ENCODE data around the gene PLEKHG4B.

DNA sequence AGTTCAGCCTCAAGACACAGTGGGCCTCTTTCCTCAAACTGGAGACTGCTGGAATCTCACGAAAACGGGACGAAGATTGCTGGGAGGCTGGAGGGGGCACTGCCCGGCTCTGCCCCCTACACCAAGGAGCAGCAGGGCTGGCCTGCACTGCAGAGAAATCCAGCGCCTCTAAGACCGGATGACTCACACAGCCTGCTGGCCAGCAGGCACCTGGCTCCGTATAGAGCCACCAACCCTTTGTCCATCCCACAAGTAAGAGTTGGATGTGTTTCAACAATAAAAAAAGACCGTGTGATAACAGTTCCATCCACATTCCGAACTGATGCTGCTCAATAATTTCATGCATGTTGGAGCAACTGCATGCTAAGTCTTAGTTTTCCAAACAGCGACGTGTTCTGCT is 114.4 kb downstream of the PLEKHG4B start:
- TF ChIP-seq POLR2AphosphoS5 (IDR thresholded peaks at IDR 0.05; ENCODE audit: low read depth, low read length) (no peak), ZNF274 (IDR thresholded peaks at IDR 0.05; ENCODE audit: low read depth, low read length) (no peak), EZH2 (IDR thresholded peaks at IDR 0.05) (no peak), POLR2A (IDR thresholded peaks at IDR 0.05; ENCODE audit: borderline replicate concordance, extremely low read depth, insufficient read depth, insufficient read length) (no peak), SIN3A (IDR thresholded peaks at IDR 0.05; ENCODE audit: low read depth) (no peak), EZH2phosphoT487 (IDR thresholded peaks at IDR 0.05; ENCODE audit: borderline replicate concordance) (no peak), JUND (IDR thresholded peaks at IDR 0.05) (no peak), SP1 (IDR thresholded peaks at IDR 0.05; ENCODE audit: low read depth) (no peak), TCF7L2 (IDR thresholded peaks at IDR 0.05; ENCODE audit: borderline replicate concordance, extremely low read depth, insufficient read depth, insufficient read length) (no peak)
- TF ChIP-seq, protein P1, sequence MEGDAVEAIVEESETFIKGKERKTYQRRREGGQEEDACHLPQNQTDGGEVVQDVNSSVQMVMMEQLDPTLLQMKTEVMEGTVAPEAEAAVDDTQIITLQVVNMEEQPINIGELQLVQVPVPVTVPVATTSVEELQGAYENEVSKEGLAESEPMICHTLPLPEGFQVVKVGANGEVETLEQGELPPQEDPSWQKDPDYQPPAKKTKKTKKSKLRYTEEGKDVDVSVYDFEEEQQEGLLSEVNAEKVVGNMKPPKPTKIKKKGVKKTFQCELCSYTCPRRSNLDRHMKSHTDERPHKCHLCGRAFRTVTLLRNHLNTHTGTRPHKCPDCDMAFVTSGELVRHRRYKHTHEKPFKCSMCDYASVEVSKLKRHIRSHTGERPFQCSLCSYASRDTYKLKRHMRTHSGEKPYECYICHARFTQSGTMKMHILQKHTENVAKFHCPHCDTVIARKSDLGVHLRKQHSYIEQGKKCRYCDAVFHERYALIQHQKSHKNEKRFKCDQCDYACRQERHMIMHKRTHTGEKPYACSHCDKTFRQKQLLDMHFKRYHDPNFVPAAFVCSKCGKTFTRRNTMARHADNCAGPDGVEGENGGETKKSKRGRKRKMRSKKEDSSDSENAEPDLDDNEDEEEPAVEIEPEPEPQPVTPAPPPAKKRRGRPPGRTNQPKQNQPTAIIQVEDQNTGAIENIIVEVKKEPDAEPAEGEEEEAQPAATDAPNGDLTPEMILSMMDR (IDR thresholded peaks at IDR 0.05 in 2 of 3, conservative IDR thresholded peaks at IDR 0.05 in 1 of 3; ENCODE audit: borderline replicate concordance in 1 of 3, insufficient read depth in 1 of 3, low read depth in 2 of 3, low read length in 2 of 3) = no peak
- TF ChIP-seq, protein P2, sequence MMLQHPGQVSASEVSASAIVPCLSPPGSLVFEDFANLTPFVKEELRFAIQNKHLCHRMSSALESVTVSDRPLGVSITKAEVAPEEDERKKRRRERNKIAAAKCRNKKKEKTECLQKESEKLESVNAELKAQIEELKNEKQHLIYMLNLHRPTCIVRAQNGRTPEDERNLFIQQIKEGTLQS (IDR thresholded peaks at IDR 0.05) = no peak
- TF ChIP-seq, protein P3, sequence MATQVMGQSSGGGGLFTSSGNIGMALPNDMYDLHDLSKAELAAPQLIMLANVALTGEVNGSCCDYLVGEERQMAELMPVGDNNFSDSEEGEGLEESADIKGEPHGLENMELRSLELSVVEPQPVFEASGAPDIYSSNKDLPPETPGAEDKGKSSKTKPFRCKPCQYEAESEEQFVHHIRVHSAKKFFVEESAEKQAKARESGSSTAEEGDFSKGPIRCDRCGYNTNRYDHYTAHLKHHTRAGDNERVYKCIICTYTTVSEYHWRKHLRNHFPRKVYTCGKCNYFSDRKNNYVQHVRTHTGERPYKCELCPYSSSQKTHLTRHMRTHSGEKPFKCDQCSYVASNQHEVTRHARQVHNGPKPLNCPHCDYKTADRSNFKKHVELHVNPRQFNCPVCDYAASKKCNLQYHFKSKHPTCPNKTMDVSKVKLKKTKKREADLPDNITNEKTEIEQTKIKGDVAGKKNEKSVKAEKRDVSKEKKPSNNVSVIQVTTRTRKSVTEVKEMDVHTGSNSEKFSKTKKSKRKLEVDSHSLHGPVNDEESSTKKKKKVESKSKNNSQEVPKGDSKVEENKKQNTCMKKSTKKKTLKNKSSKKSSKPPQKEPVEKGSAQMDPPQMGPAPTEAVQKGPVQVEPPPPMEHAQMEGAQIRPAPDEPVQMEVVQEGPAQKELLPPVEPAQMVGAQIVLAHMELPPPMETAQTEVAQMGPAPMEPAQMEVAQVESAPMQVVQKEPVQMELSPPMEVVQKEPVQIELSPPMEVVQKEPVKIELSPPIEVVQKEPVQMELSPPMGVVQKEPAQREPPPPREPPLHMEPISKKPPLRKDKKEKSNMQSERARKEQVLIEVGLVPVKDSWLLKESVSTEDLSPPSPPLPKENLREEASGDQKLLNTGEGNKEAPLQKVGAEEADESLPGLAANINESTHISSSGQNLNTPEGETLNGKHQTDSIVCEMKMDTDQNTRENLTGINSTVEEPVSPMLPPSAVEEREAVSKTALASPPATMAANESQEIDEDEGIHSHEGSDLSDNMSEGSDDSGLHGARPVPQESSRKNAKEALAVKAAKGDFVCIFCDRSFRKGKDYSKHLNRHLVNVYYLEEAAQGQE (IDR thresholded peaks at IDR 0.05; ENCODE audit: low read depth) = no peak
- TF ChIP-seq, protein P4, sequence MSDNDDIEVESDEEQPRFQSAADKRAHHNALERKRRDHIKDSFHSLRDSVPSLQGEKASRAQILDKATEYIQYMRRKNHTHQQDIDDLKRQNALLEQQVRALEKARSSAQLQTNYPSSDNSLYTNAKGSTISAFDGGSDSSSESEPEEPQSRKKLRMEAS (IDR thresholded peaks at IDR 0.05) = no peak

Measured in HCT116 (cell line).